HG03066 (cell line): Measurements from ENCODE around the gene SSBP3.
"Not testable (repeated sequence)": the region's sequence is repeated elsewhere in the genome, so short reads cannot be mapped to it uniquely, and the experiment has no call there.

Experiments used
- ATAC-seq: cut with Tn5 transposase; IDR thresholded peaks from one replicate; pipeline ENCODE4 v1.9.1; 2021; ENCODE audit warnings: low read depth; ENCODE audit not compliant: unreplicated experiment

The SSBP3 gene

GRCh38 chr1:54406339-54407153, at the start of gene SSBP3:
Gene SSBP3, minus strand, starts transcription at chr1:54406394.
- peak; percentile 81 for ATAC-seq

DNA sequence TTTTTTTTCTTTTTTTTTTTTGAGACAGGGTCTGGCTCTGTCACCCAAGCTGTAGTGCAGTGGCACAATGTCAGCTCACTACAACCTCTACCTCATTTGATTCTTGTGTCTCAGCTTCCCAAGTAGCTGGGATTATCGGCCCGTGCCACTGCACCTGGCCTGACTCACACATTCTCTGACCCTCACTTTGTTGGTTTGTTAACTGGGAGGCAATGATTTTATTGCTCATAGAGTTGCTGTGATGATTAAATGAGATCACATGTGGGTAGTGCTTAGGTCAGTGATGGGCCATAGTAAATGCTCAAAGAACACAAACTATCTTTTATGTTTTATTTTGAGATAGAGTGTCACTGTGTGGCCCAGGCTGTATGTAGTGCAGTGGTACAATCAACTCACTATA, 47.3 kb upstream of the SSBP3 start:
- no peak for ATAC-seq

DNA sequence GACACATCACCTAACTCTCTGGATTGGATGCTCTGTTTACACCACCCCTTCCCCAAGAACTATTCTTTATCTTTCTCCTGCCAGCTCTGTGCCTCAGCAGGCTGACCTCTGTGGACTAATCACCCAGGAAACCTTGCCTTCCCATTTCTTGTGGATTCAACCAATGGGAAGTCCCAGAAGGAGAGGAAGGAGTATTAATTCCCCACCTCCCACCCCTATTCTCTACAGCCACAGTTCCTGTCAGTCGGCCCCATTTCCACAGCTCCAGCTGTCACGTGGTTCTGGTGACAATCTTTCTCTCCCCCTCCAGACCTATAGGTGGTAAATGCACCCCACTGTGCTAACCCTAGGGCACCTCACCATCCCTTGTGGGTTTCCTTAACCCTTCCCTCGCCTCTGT, 46.8 kb upstream of the SSBP3 start:
- ATAC-seq: no peak

- ATAC-seq: not testable (repeated sequence)
These were observed 43.2 kb upstream of the SSBP3 start for GRCh38 chr1:54449431-54449830.

GRCh38 chr1:54448801-54449200, 42.6 kb upstream of the SSBP3 start:
- not testable (repeated sequence) for ATAC-seq

DNA sequence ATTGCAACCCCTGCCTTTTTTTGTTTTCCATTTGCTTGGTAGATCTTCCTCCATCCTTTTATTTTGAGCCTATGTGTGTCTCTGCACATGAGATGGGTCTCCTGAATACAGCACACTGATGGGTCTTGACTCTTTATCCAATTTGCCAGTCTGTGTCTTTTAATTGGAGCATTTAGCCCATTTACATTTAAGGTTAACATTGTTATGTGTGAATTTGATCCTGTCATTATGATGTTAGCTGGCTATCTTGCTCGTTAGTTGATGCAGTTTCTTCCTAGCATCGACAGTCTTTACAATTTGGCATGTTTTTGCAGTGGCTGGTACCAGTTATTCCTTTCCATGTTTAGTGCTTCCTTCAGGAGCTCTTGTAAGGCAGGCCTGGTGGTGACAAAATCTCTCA, 40.9 kb upstream of the SSBP3 start:
- not testable (repeated sequence) for ATAC-seq

DNA sequence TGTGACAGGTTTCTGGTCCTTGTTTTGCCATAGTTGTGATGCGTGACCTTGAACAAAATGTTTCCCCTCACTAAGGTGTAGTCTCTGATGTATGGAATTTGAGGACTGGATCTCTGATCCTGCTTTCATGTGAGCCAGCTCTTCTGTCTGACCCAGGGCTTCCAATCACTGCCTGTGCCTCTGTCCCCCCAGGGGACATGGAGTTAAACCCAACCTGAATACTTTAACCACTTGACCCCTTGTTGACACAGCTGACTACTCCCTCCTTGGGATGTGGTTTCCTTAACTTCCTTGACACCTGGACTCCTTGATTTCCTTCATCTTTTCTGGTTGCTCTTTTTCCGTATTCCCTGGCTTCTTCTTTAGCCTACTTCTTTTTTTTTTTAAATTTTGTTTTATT, 36.0 kb upstream of the SSBP3 start:
- ATAC-seq: no peak

DNA sequence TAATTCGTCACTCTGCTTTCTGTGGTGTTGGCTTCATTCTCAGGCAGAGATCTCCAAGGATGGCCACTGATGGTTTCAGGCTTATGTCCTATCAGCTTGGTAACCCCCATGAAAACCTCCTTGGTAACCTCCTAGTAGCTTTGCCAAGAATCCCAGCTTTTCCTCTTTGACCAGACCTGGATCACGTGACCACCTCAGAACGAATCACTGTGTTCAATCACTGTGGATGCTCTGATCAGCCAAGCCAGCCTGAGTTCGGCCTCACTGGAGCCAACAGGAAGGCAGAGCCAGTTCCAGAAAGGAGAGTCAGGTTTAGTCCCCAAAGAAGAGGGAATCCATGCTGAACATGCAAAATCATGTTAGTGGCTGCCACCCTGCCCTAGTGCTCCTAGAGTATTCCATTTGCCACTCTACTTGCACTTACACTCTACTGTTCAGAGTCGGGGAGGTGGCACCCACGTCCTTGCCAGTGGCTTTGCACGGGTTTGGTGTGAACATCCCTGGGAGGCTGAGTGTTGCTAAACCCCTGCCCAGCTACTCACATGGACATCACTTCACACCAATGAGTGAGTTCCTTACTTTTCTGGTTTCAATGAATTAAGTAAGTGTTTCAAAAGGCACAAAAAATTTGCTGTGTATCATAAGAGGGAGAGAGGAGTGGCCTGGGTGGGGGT, 33.5 kb upstream of the SSBP3 start:
- ATAC-seq: no peak

- no peak for ATAC-seq
These were observed 31.6 kb upstream of the SSBP3 start for GRCh38 chr1:54437783-54438182.

- no peak for ATAC-seq
These were observed 30.6 kb upstream of the SSBP3 start for GRCh38 chr1:54436826-54437225.

GRCh38 chr1:54429838-54430237, 23.6 kb upstream of the SSBP3 start:
- ATAC-seq: no peak

DNA sequence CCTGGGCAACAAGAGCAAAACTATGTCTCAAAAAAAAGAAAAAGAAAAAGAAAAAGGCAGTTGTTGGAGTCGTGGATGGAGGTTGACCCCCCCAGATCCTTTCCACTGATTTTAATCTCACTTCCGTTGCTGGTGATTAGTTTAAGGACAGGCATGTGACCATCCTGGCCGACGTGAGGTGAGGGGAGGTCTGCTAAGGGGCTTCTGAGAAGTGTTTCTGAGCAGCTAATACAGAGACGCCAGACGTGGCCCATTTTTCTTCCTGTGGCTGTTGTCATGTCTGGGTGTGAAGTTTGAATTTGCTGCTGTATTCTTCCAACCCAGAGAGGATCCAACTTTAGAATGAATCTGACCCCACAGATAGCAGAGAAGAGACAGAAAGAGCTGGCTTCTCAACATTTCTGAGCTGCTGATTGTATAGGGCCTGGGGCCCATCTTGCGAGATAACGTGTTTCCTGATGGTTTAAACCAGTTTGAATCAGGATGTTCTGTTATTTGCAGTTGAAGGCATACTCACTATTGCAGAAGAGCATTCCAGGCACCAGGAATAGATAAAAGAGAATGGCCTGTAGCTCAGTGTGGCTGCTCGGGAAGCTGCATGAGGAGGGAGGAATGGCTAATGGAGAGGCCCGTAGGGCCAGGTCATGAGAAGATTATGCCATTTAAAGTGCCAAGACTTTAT, 22.8 kb upstream of the SSBP3 start:
- no peak for ATAC-seq

DNA sequence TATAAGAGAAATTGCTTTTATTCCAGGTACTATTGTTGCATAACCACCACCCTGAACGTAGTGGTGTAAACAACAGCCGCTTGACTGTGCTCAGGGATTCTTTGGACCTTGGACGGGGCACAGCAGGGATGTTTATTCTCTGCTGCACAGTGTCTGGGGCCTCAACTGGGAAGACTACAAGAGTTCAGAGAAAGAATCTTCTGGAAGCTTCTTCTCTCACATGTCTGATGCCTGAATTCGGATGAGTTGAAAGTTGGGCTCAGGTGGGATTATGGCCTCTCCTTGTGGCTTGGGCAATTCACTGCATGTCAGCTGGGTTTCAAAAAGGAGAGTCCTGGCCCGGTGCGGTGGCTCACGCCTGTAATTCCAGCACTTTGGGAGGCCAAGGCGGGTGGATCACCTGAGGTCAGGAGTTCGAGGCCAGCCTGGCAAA, 19.0 kb upstream of the SSBP3 start:
- no peak for ATAC-seq

DNA sequence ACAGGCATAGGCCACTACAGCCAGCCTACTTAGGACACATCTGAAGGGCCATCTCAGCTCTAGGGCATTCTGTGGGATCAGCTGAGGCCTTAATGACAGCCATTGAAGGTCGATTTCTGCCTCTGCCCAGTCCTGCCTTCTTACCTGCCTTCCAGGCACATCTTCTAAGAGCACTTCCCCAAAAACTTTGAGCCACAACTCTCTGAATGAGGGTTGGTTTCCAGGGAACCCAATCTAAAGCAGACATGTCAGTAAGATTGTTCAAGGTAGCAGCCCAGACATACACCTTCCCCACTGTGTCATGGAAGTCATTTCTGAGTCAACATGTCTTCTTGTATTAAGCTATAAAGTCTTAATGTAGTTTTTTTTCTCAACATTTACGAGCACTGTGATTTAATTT, 18.2 kb upstream of the SSBP3 start:
- ATAC-seq: no peak

- no peak for ATAC-seq
These were observed 14.9 kb upstream of the SSBP3 start for GRCh38 chr1:54421101-54421504.

DNA sequence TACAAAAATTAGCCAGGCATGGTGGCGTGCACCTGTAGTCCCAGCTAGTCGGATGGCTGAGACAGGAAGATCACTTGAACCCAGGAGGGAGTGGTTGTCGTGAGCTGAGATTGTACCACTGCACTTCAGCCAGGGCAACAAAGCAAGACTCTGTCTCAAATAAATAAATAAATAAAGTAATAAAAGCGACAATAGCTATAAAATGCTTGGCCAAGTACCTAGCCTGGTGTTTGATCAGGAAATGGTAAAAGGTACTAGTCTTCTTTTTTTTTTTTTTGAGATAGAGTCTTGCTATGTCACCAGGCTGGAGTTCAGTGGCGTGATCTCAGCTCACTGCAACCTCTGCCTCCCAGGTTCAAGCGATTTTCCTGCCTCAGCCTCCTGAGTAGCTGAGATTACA, 12.4 kb upstream of the SSBP3 start:
- not testable (repeated sequence) for ATAC-seq

GRCh38 chr1:54417123-54417522, 10.9 kb upstream of the SSBP3 start:
- no peak for ATAC-seq

DNA sequence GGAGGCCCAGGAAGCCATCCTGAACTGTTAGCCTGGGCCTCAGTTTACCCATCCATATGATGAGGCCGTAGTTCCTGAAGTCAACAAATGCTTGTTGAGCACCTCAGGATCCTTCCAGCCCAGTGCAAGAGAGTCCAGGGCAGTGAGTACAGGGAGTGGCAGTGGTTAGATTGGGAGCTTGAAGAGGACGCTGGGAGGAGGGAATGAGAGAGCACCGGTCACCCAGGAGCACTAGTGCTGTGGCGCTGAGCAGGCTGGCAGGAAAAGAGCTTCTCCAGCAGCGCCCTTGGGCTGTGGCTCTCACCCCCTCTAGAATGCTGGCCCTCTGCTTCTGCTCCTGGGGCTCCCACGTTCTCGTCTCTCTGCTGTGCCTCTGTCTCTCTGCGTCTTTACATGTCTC, 10.2 kb upstream of the SSBP3 start:
- no peak for ATAC-seq

GRCh38 chr1:54415991-54416390, 9.8 kb upstream of the SSBP3 start:
- ATAC-seq: no peak

DNA sequence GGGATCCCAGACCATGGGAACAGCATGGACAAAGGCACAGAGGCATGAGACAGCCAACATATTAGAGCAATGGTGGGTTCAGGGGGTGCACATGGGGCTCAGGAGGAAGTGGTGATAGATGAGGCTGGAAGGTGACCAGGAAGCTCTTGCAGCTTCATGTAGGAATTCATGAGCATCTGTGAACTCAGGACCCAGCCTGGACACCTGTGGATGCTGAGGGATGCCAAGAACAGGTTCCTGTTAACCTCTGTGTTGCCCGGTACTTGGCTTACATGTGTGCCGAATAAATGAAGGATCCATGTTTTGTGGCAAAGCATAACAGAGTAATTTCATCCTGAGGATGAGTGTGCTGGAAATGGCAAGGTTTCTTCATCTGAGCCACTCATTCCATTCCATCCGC, 9.3 kb upstream of the SSBP3 start:
- no peak for ATAC-seq

GRCh38 chr1:54413732-54414131, 7.5 kb upstream of the SSBP3 start:
- no peak for ATAC-seq

DNA sequence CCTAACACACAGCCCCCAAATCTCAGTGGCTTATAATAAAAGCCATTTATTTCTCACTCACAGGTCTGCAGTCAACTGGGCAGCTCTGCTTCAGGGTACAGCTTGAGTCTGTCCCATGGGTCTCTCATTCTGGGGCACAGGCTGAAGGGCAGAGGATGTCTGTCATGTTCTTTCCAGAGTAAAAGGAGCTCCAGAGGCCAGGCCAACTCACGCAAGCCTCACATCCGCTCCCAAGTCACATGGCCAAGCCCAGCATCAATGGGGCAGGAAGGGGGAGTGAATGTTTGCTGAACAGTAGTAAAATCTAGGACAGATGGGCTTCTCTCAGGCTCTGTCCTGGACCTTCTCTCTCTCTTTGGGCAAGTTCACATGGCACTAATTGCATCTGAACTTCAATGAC, 7.1 kb upstream of the SSBP3 start:
- no peak for ATAC-seq
